ENCODE data around the gene MMP12.

DNA sequence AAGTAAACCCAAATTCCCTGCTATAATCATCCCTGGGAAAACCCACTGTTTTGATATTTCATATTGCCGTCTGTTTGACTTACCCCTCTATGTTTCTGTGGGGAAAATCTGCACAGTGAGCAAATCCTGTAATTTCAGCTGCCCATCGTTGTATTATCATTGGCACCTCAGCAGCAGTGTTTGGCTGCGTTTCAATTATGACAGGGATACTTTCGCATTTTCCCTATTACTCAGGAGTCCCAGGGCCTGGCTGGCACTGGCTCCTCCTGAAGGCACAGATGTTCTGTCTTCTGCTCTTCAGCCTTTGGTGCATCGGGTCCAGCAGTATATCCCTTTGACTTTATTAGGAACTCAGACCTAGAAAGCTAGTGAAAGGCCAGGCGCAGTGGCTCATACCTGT lies 12.2 kb upstream of the MMP12 start:
- TF ChIP-seq, protein P1, sequence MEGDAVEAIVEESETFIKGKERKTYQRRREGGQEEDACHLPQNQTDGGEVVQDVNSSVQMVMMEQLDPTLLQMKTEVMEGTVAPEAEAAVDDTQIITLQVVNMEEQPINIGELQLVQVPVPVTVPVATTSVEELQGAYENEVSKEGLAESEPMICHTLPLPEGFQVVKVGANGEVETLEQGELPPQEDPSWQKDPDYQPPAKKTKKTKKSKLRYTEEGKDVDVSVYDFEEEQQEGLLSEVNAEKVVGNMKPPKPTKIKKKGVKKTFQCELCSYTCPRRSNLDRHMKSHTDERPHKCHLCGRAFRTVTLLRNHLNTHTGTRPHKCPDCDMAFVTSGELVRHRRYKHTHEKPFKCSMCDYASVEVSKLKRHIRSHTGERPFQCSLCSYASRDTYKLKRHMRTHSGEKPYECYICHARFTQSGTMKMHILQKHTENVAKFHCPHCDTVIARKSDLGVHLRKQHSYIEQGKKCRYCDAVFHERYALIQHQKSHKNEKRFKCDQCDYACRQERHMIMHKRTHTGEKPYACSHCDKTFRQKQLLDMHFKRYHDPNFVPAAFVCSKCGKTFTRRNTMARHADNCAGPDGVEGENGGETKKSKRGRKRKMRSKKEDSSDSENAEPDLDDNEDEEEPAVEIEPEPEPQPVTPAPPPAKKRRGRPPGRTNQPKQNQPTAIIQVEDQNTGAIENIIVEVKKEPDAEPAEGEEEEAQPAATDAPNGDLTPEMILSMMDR (IDR thresholded peaks at IDR 0.05; ENCODE audit: borderline replicate concordance, extremely low read depth, low read length, poor library complexity, severe bottlenecking): no peak
- no peak for TF ChIP-seq EZH2 (IDR thresholded peaks at IDR 0.05; ENCODE audit: borderline replicate concordance, low read depth, low read length, severe bottlenecking)
